T47D (cell line): ENCODE results near the gene CACNA1H.
"Not testable (repeated sequence)": the region's sequence is repeated elsewhere in the genome, so short reads cannot be mapped to it uniquely, and the experiment has no call there.

Source experiments
- DNase-seq, 2 experiments: peaks; one replicate each; pipeline versions ENCODE4 v3.0.0 to v3.0.0-alpha.2; 2011 to 2012; ENCODE audit warnings: low read depth in 1 of 2, low spot score in 1 of 2
- JUND ChIP-seq: IDR thresholded peaks from 2 replicates; pipeline ENCODE4 v1.6.1; 2012; ENCODE audit warnings: low read depth
- in situ Hi-C: cut with HindIII; loops from 2 replicates; pipeline ENCODE4 v1.10.0; 2016; ENCODE audit warnings: low sequenced_read_pairs, low pct_unique_long_range_greater_than_20kb

Gene CACNA1H

DNA sequence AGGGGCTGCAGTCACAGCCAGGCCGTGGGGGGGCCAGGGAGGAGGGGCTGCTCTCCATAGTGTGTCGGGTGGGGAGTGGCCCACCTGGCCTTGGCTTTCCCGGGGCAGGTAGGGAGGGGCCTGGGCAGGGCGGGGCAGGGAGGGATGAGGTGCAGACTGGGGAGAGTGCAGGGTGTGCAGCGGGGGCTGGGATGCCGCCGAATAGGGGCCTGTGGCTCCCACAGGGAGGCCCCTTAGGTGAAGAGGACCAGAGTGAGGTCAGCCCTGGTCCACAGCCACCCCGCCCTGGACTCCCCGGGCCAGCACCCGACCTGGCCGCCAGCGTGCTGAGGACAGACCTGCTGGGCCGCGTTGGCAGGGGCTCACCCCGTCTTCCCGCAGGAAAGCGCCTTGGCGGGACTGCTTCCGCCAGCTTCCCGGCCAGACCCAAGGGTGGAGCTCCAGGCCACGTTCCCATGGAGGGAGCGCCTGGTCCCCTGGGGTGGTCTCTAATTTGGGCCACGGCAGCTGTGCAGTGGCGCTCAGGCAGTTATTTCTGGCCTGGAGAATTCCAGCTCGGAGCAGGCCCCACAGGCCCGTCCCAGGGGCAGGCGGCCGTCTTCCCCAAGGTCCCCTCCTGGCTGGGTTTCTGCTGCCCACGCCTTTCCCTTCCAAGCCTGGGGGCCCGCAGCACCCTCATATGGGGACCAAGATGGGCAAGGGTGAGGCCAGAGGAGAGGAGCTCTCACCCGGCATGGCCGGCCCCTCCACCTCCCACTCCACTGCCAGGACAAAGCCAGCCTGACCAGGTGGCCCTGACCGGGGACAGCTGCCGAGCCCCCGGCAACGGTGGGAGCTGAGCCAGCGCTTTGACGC is 27.9 kb downstream of the CACNA1H start:
- no peak for TF ChIP-seq JUND
- in situ Hi-C loops, result no loop called here
- DNase-seq, result no peak

DNA sequence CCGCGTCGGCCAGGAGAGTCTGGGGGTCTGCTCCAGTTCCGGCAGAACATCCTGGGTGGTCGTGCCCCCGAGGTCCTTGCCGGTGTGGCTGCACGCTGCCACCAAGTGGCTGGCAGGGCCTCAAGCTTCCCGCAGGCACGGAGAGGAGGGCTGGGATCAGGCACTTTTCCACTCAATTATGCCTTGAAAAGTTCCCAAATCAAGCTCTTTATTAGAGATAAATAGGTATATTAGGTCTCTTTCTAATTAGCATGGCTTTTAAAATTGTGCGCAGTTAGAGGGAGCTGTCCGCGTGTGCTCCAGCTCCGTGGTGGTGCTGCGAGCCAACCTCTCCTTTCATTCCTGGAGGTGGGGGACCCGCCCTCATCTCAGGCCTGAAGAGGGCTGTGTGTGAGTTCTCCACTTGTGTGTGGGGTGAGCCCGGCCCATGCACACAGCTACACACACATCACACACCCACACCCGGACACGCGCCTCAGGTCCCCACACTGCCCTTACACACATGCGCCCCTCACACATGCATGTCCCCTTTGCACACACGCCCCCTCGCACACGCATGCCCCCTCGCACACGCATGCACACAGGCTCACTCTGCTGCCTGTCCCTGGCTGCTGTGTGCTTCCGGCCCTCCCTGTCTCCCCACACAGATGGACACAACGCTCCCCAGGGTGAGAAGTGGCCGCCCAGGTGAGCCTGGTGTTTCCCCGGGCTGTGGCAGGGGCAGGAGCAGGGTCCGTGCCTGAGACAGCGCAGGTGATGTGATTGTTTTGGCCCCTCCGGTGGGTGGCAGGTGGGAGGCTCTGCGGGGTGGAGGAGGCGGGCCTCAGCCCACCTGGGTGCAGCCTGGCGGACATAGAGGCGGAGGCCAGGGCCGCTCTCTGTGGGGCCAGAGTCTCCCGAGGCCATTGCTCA is 28.8 kb downstream of the CACNA1H start:
- DNase-seq, result no peak
- in situ Hi-C loops, result no loop called here
- TF ChIP-seq JUND, result no peak

- peak in 1 of 2 experiments; percentile 72 for DNase-seq
- in situ Hi-C loops, result no loop called here
- no peak for TF ChIP-seq JUND
These were observed 29.4 kb downstream of the CACNA1H start for GRCh38 chr16:1182316-1182671.

DNA sequence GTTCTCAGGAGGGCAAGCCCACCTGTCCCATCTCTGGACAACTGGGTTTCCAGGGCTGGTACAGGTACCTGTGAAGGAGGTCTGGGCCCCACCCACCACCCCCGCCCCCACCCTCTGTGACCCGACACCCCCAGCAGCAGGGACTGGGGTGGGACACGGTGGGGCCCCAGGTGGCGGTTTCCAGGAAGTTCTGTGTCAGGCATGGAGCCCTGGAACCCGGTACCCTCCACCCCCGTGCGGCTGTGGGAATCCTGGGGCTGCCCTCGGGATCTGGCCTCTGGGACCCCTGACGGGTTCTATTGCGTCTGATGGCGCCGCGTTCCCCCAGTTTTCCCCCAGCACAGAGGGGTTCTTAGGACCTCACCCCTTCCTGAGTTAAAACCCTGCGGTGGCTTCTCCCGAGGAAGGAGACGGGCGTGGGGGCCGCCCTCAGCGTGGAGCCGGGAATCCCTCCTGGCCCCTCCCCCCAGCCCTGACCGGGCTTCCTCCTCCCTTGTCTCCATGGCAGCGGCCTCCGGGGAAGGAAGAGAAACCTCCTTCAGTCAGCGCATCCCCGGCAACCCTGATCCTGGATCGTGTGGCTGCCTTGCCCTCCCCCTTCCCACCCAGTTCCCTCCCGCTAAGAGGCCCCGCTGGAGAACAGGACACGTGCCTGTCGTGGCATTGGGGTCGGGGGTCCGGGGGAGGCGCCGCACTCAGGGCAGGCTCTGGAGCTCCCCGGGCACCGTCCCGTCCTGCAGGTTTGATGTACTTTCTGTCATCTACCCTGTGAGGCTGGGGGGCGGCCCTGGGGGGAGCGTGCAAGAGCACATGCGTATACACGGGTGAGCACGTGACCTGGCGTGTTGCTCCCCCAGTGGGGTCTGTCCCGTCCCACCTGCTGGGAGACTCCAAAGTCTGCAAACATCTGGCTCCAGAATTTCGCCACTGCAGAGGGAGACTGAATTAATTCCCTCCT is 30.3 kb downstream of the CACNA1H start:
- TF ChIP-seq JUND, result no peak
- peak in 1 of 2 experiments; percentile 42 for DNase-seq
- in situ Hi-C loops, result no loop called here

- no peak for TF ChIP-seq JUND
- no peak for DNase-seq
- in situ Hi-C loops, result no loop called here
These were observed 31.4 kb downstream of the CACNA1H start for GRCh38 chr16:1184156-1184868.

- in situ Hi-C loops, result no loop called here
- no peak for DNase-seq
- TF ChIP-seq JUND, result no peak
These were observed 32.1 kb downstream of the CACNA1H start for GRCh38 chr16:1184980-1185379.

- DNase-seq, in situ Hi-C loops: not testable (repeated sequence)
These were observed 32.7 kb downstream of the CACNA1H start for GRCh38 chr16:1185460-1186207.

DNA sequence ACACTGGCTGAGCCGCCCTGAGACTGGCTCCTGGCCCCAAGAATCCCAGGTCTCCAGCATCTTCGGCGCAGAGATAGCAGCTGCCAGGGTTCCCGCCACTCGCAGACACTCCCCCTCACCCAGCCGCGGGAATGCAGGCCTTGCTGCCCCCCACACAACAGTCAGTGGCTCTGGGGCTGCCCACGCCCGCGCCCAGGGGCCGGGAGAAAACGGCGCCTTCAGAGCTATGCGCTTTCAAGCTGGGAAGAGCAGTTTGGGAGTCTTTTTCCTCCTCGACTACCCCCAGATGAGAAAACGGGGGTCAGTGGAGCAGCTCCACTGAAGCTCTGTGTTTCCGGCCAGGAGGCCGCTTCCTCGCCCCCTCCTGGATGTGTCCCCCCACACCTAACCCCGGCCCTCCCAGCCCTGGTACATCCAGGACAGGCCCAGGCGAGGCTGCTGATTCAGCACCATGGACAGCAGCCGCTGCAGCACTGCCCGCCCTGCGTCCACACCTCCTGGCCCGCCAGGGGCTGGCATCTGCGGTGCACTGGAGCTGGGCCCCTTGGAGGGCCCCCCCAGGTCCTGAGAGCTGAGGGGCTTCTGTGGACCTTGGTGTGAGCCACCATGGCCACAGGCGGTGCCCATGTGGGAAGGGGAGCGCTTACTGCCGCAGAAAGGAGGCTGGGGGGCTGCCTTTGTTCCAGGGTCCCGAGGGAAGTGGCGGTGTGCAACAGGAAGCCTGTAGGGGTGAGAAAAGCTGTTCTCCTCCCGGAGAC is 35.7 kb downstream of the CACNA1H start:
- no peak for TF ChIP-seq JUND
- DNase-seq, result peak; percentile 75 to 78
- in situ Hi-C loops, result no loop called here

- no peak for DNase-seq
- in situ Hi-C loops, result no loop called here
- no peak for TF ChIP-seq JUND
These were observed 36.5 kb downstream of the CACNA1H start for GRCh38 chr16:1189455-1189854.

- DNase-seq, in situ Hi-C loops: not testable (repeated sequence)
These were observed 37.9 kb downstream of the CACNA1H start for GRCh38 chr16:1190789-1191188.
